HCT116 (cell line): Measurements from ENCODE around the gene BDKRB1. TPM values are rescaled to one million over a fixed set of nuclear protein-coding genes. Genes with fewer than 3 reads are reported as not detected.

ENCODE experiments used
- ATAC-seq: fragments of 200-7000 bp; cut with Tn5 transposase; 2 replicates; pipeline ENCODE4 v1.9.1; 2020; ENCODE audit warnings: mild to moderate bottlenecking, moderate library complexity
- BruUV-seq: library from RNA; stranded (reverse); fragments of 400-500 nt; replicated peaks from 2 replicates; lab custom pipeline; 2021; lab: Mats Ljungman, UMichigan
- CTCF ChIA-PET: fragments of 300-600 bp; sonication (Branson Sonifier 250); formaldehyde crosslinking; loops from one replicate; lab custom pipeline; 2021; ENCODE audit warnings: antibody characterized with exemption; lab: Charles Lee
- POLR2A ChIA-PET: fragments of 300-600, 350-600 bp; sonication (Branson Sonifier 250); formaldehyde crosslinking; loops from one replicate; lab custom pipeline; 2021; ENCODE audit warnings: antibody characterized with exemption; lab: Charles Lee
- RAD21 ChIA-PET, 2 experiments: fragments of 300-600 bp; sonication (Branson Sonifier 250); formaldehyde crosslinking; loops; one replicate each; lab custom pipeline; 2023; ENCODE audit warnings: low total read pairs in 2 of 2; ENCODE audit not compliant: uncharacterized antibody in 2 of 2, unreplicated experiment in 2 of 2, low non-redundant PET in 1 of 2; lab: Charles Lee
- DNase-seq: peaks from one replicate; pipeline ENCODE4 v3.0.0-alpha.2; 2010; ENCODE audit warnings: low read depth, low spot score
- H2AFZ ChIP-seq: fragments of 200-600 bp; shearing (Covaris generic), sonication (generic); 2 replicates; pipeline ENCODE4 v1.6.1; 2017; ENCODE audit warnings: low read depth, mixed run types, mixed read lengths, antibody characterized with exemption, low read length; ENCODE audit not compliant: poor library complexity, severe bottlenecking
- H3K27ac ChIP-seq: 2 replicates; pipeline ENCODE4 v1.5.1; 2012; ENCODE audit warnings: low read depth, low read length
- H3K27me3 ChIP-seq: fragments of 200-600 bp; sonication (generic); 2 replicates; pipeline ENCODE4 v1.6.1; 2016; ENCODE audit warnings: mixed run types, low read length, mixed read lengths; ENCODE audit not compliant: insufficient read depth
- H3K36me3 ChIP-seq, 2 experiments: fragments of 200-500 bp in 1 of 2; fragments of 200-600 bp in 1 of 2; sonication (Bioruptor generic) in 1 of 2; sonication (generic) in 1 of 2; 2 replicates each; pipeline versions ENCODE4 v1.5.1 to v1.6.1; 2014 to 2016; ENCODE audit warnings: low read length in 2 of 2, inconsistent platforms in 1 of 2, mixed read lengths in 1 of 2, mixed run types in 1 of 2; ENCODE audit not compliant: insufficient read depth in 2 of 2, control insufficient read depth in 1 of 2
- H3K4me1 ChIP-seq, 2 experiments: fragments of 200-600 bp in 1 of 2; sonication (generic) in 1 of 2; 2 replicates each; pipeline versions ENCODE4 v1.5.1 to v1.6.1; 2012 to 2017; ENCODE audit warnings: low read length in 2 of 2, inconsistent platforms in 1 of 2, mild to moderate bottlenecking in 1 of 2, mixed read lengths in 1 of 2, mixed run types in 1 of 2, moderate library complexity in 1 of 2; ENCODE audit not compliant: insufficient read depth in 2 of 2, control insufficient read depth in 1 of 2
- H3K4me2 ChIP-seq: fragments of 200-600 bp; sonication (generic); 2 replicates; pipeline ENCODE4 v1.6.1; 2017; ENCODE audit warnings: mixed run types, low read length, mixed read lengths
- H3K4me3 ChIP-seq, 2 experiments: fragments of 200-600 bp in 1 of 2; sonication (generic) in 1 of 2; replicated peaks in 1 of 2; 2 replicates each; pipeline ENCODE4 v1.5.1; 2011 to 2016; ENCODE audit warnings: low read length in 2 of 2, control low read depth in 1 of 2, low read depth in 1 of 2, mild to moderate bottlenecking in 1 of 2, mixed read lengths in 1 of 2, mixed run types in 1 of 2
- H3K79me2 ChIP-seq: fragments of 200-600 bp; sonication (generic); 2 replicates; pipeline ENCODE4 v1.6.1; 2017; ENCODE audit warnings: mild to moderate bottlenecking, mixed run types, low read length, moderate library complexity, mixed read lengths; ENCODE audit not compliant: insufficient read depth
- H3K9ac ChIP-seq: fragments of 200-600 bp; sonication (generic); 2 replicates; pipeline ENCODE4 v1.6.1; 2016; ENCODE audit warnings: low read length, mixed read lengths
- H3K9me2 ChIP-seq: fragments of 200-600 bp; sonication (generic), shearing (Covaris generic); 2 replicates; pipeline ENCODE4 v1.6.1; 2017; ENCODE audit warnings: mixed run types, mild to moderate bottlenecking, moderate library complexity; ENCODE audit not compliant: insufficient read depth
- H3K9me3 ChIP-seq, 2 experiments: fragments of 200-500 bp in 1 of 2; fragments of 200-600 bp in 1 of 2; sonication (Bioruptor generic) in 1 of 2; sonication (generic) in 1 of 2; 2 replicates each; pipeline ENCODE4 v1.6.1; 2014 to 2017; ENCODE audit warnings: low read length in 2 of 2, mixed read lengths in 2 of 2, inconsistent platforms in 1 of 2, low read depth in 1 of 2, mild to moderate bottlenecking in 1 of 2, mixed run types in 1 of 2, moderate library complexity in 1 of 2; ENCODE audit not compliant: control insufficient read depth in 1 of 2, insufficient read depth in 1 of 2
- H4K20me1 ChIP-seq: fragments of 200-600 bp; sonication (generic), shearing (Covaris generic); 2 replicates; pipeline ENCODE4 v1.6.1; 2017; ENCODE audit warnings: mixed run types, mild to moderate bottlenecking, moderate library complexity; ENCODE audit not compliant: insufficient read depth
- ATF3 ChIP-seq: IDR thresholded peaks from 2 replicates; pipeline ENCODE4 v1.6.1; 2012
- CEBPB ChIP-seq: IDR thresholded peaks from 2 replicates; pipeline ENCODE4 v1.6.1; 2012; ENCODE audit warnings: low read depth
- CTCF ChIP-seq, 3 experiments: fragments of 200-600 bp in 1 of 3; sonication (generic) in 1 of 3; IDR thresholded peaks in 2 of 3; conservative IDR thresholded peaks in 1 of 3; 2 replicates each; pipeline ENCODE4 v1.5.1; 2012 to 2017; ENCODE audit warnings: low read depth in 2 of 3, low read length in 2 of 3, antibody characterized with exemption in 1 of 3, borderline replicate concordance in 1 of 3, control low read depth in 1 of 3, mild to moderate bottlenecking in 1 of 3, mixed read lengths in 1 of 3, mixed run types in 1 of 3, moderate library complexity in 1 of 3; ENCODE audit not compliant: insufficient read depth in 1 of 3
- ELF1 ChIP-seq: IDR thresholded peaks from 2 replicates; pipeline ENCODE4 v1.6.1; 2012; ENCODE audit warnings: low read depth, borderline replicate concordance
- EZH2 ChIP-seq: fragments of 200-600 bp; sonication (generic); IDR thresholded peaks from 2 replicates; pipeline ENCODE4 v1.6.1; 2017; ENCODE audit warnings: antibody characterized with exemption, mixed run types
- FOSL1 ChIP-seq: IDR thresholded peaks from 2 replicates; pipeline ENCODE4 v1.6.1; 2012; ENCODE audit warnings: low read depth
- JUND ChIP-seq: IDR thresholded peaks from 2 replicates; pipeline ENCODE4 v1.6.1; 2012
- MAX ChIP-seq: IDR thresholded peaks from 2 replicates; pipeline ENCODE4 v1.6.1; 2012
- POLR2AphosphoS5 ChIP-seq: IDR thresholded peaks from 2 replicates; pipeline ENCODE4 v1.6.1; 2011; ENCODE audit warnings: mild to moderate bottlenecking, low read depth, low read length, moderate library complexity
- RAD21 ChIP-seq: IDR thresholded peaks from 2 replicates; pipeline ENCODE4 v1.6.1; 2012; ENCODE audit warnings: low read depth, mild to moderate bottlenecking
- SIN3A ChIP-seq: IDR thresholded peaks from 2 replicates; pipeline ENCODE4 v1.6.1; 2012; ENCODE audit warnings: low read depth
- SP1 ChIP-seq: IDR thresholded peaks from 2 replicates; pipeline ENCODE4 v1.6.1; 2012; ENCODE audit warnings: low read depth
- TCF7L2 ChIP-seq: IDR thresholded peaks from 2 replicates; pipeline ENCODE4 v1.7.0; 2011; ENCODE audit warnings: borderline replicate concordance, inconsistent platforms; ENCODE audit not compliant: insufficient read depth, insufficient read length; ENCODE audit errors: extremely low read depth
- ZFX ChIP-seq: fragments of 450-650 bp; IDR thresholded peaks from 2 replicates; pipeline ENCODE4 v1.6.1; 2017
- ZNF274 ChIP-seq: fragments of 200-500 bp; sonication (Bioruptor generic); IDR thresholded peaks from 2 replicates; pipeline ENCODE4 v1.6.1; 2014; ENCODE audit warnings: mild to moderate bottlenecking, low read depth, low read length, inconsistent platforms
- intact Hi-C: fragments of 100-400 bp; cut with micrococcal nuclease; formaldehyde crosslinking; loops from 2 replicates; pipeline ENCODE4 v1.10.0; 2022
- total RNA-seq: library from RNA; stranded (reverse); gene quantifications from one replicate; pipeline ENCODE4 v1.2.1, GENCODE V29; 2021; ENCODE audit not compliant: unreplicated experiment
- TF ChIP-seq, protein P1 (sequence below): IDR thresholded peaks from 2 replicates; pipeline ENCODE4 v1.6.1; 2011; ENCODE audit warnings: mild to moderate bottlenecking, low read length, moderate library complexity; ENCODE audit not compliant: insufficient replicate concordance; ENCODE audit errors: extremely low read depth

The BDKRB1 gene
- total RNA-seq, 1 experiment from 2014 or later, result not detected

- ChIA-PET RAD21 (no interaction called here), CTCF (no interaction called here), POLR2A (no interaction called here)
- no peaks in the 10 kb centered on the region for H3K27me3 ChIP-seq
- H3K4me1 ChIP-seq, result peaks cover 15 to 28% of the 10 kb centered on the region in 2 experiments; a peak in 3 of 4 replicates
- intact Hi-C loops, result no loop called here
- H3K4me3 ChIP-seq, result no peak overlapping the region
- H4K20me1 ChIP-seq, result no peaks in the 10 kb centered on the region
- TF ChIP-seq CTCF (IDR thresholded peaks at IDR 0.05 in 2 of 3, conservative IDR thresholded peaks at IDR 0.05 in 1 of 3; ENCODE audit: borderline replicate concordance in 1 of 3, insufficient read depth in 1 of 3, low read depth in 2 of 3, low read length in 2 of 3) (no peak), MAX (no peak), SP1 (no peak), FOSL1 (no peak), POLR2AphosphoS5 (no peak), EZH2 (no peak)
- DNase-seq, result no peak
- H2AFZ ChIP-seq, result no peak overlapping the region
- no peaks in the 10 kb centered on the region for H3K79me2 ChIP-seq
- H3K9me2 ChIP-seq, result no peaks in the 10 kb centered on the region
- H3K9me3 ChIP-seq, result no peaks in the 10 kb centered on the region
- no peak overlapping the region for H3K27ac ChIP-seq
- H3K9ac ChIP-seq, result no peak overlapping the region
- H3K36me3 ChIP-seq, result no peaks in the 10 kb centered on the region
- no peak overlapping the region for H3K4me2 ChIP-seq
- ATAC-seq, result no peak
- no TSS peak for BruUV-seq
Observed at GRCh38 chr14:96206461-96206860, 49.5 kb upstream of the BDKRB1 start.

DNA sequence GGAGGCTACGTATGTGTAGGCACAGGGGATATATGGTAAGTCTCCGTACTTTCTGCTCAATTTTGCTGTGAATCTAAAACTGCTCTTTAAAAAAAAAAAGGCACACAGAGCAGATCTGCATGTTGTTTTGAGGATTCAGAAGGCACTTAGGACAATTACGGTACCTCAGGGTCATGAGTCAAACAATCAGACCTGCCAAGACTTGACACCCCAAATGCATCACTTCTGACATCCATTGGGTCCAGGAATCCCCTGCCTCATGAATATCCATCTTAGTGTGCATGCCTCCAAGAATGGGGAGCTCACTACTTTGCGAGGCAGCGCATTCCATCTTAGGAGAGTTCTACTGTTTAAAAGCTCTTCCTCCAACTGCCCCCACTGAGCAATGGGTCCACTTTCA lies 48.3 kb upstream of the BDKRB1 start:
- Histone ChIP-seq H3K36me3 (no peaks in the 10 kb centered on the region), H4K20me1 (no peaks in the 10 kb centered on the region), H2AFZ (no peak overlapping the region), H3K27me3 (no peaks in the 10 kb centered on the region), H3K79me2 (no peaks in the 10 kb centered on the region), H3K27ac (no peak overlapping the region), H3K9me2 (no peaks in the 10 kb centered on the region), H3K4me3 (no peak overlapping the region), H3K4me2 (no peak overlapping the region), H3K4me1 (peaks cover 15 to 28% of the 10 kb centered on the region in 2 experiments; a peak in 3 of 4 replicates), H3K9ac (no peak overlapping the region), H3K9me3 (no peaks in the 10 kb centered on the region)
- DNase-seq, result no peak
- ATAC-seq, result no peak
- ChIA-PET POLR2A (no interaction called here), CTCF (no interaction called here), RAD21 (no interaction called here)
- BruUV-seq, result no TSS peak
- intact Hi-C loops, result no loop called here
- TF ChIP-seq, protein P1, sequence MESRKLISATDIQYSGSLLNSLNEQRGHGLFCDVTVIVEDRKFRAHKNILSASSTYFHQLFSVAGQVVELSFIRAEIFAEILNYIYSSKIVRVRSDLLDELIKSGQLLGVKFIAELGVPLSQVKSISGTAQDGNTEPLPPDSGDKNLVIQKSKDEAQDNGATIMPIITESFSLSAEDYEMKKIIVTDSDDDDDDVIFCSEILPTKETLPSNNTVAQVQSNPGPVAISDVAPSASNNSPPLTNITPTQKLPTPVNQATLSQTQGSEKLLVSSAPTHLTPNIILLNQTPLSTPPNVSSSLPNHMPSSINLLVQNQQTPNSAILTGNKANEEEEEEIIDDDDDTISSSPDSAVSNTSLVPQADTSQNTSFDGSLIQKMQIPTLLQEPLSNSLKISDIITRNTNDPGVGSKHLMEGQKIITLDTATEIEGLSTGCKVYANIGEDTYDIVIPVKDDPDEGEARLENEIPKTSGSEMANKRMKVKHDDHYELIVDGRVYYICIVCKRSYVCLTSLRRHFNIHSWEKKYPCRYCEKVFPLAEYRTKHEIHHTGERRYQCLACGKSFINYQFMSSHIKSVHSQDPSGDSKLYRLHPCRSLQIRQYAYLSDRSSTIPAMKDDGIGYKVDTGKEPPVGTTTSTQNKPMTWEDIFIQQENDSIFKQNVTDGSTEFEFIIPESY, result no peak
- TF ChIP-seq EZH2, result no peak
- TF ChIP-seq FOSL1, result no peak
- TF ChIP-seq JUND, result no peak
- TF ChIP-seq MAX, result no peak
- no peak for TF ChIP-seq TCF7L2
- no peak for TF ChIP-seq SIN3A
- TF ChIP-seq ZFX, result no peak
- TF ChIP-seq ELF1, result no peak
- TF ChIP-seq ZNF274, result no peak
- TF ChIP-seq CEBPB, result no peak
- no peak for TF ChIP-seq ATF3
- no peak for TF ChIP-seq POLR2AphosphoS5
- no peak for TF ChIP-seq SP1
- no peak for TF ChIP-seq RAD21
